GM11168 (cell line): ENCODE results near the gene GALNT11.
"Not testable (repeated sequence)": the region's sequence is repeated elsewhere in the genome, so short reads cannot be mapped to it uniquely, and the experiment has no call there.

Source experiments
- in situ Hi-C: fragments of 300-500 bp; cut with MboI; formaldehyde crosslinking; loops from one replicate; pipeline ENCODE4 v1.12.0; 2022; ENCODE audit warnings: low sequenced_read_pairs; ENCODE audit not compliant: unreplicated experiment

GALNT11 gene

GRCh38 chr7:152025937-152026890, 740 bp downstream of the GALNT11 start:
- in situ Hi-C loops, result no loop called here

DNA sequence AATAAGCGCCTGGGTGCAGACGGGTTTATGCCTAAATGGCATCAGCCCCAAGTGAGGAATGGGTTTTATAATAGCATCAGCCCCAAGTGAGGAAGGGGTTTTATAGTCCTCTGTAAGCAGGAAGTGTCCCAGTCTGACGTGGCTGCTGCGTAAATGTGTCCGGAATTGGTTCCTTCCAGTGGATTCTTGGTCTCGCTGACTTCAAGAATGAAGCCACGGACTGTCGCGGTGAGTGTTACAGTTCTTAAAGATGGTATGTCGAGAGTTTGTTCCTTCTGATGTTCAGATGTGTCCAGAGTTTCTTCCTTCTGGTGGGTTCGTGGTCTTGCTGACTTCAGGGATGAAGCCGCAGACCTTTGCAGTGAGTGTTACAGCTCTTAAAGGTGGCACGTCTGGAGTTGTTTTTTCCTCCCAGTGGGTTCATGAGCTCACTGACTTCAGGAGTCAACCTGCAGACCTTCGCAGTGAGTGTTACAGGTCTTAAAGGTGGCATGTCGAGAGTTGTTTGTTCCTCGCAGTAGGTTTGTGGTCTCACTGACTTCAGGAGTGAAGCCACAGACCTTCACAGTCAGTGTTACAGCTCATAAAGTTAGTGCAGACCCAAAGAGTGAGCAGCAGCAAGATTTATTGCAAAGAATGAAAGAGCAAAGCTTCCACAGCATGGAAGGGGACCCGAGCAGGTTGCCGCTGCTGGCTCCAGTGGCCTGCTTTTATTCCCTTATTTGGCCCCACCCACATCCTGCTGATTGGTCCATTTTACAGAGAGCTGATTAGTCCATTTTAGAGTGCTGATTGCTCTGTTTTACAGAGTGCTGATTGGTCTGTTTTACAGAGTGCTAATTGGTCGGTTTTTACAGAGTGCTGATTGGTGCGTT, 2.3 kb downstream of the GALNT11 start:
- in situ Hi-C loops, result not testable (repeated sequence)

DNA sequence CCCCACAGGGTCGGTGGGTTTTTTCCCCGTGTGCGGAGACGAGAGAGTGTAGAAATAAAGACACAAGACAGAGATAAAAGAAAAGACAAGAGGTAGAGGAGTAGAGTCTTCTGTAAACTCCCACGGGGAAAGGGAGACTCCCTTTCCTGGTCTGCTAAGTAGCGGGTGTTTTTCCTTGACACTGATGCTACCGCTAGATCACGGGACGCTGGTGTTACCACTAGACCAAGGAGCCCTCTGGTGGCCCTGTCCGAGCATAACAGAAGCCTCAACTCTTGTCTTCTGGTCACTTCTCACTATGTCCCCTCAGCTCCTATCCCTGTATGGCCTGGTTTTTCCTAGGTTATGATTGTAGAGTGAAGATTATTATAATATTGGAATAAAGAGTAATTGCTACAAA, 4.6 kb downstream of the GALNT11 start:
- in situ Hi-C loops, result not testable (repeated sequence)

DNA sequence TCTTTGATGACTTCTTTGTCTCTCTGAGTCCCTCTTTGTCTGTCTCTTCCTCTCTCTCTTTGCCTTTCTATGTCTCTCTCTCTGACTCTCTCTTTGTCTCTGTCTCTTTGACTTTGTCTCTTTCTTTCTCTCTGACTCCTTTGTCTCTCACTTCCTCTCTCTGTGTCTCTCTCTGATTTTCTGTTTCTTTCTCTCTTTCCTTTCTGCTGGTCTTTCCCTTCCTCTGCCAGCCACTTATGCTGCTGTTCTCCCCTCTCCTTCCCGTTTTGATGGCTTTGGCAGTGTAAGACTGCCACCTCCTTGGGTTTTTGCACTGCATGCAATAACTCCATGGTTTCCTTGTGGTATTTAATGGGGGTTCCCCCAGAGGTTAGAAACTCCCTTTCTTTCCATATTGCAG, 5.2 kb downstream of the GALNT11 start:
- in situ Hi-C loops, result not testable (repeated sequence)

GRCh38 chr7:152035817-152036216, 10.3 kb downstream of the GALNT11 start:
- in situ Hi-C loops, result no loop called here

GRCh38 chr7:152038410-152038809, 12.9 kb downstream of the GALNT11 start:
- in situ Hi-C loops, result not testable (repeated sequence)

DNA sequence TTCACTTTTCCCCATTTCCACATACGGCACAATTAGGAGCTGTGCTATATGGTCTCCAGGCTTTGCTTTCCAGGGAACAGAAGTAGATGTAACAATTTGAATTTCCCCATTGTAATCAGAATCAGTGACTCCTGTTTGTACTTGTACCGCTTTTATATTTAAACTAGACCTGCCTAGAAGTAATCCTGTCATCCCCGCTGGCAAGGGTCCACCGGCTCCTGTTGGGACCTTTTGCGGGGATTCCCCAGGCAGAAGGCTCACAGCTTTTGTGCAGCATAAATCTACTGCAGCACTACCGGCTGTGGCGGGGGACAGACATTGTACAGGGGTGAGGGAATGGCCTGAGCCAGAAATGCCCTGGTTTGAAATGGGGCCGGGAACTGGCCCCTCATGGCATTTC, 17.6 kb downstream of the GALNT11 start:
- in situ Hi-C loops, result not testable (repeated sequence)

- in situ Hi-C loops, result not testable (repeated sequence)
Observed at GRCh38 chr7:152044909-152045308, 19.4 kb downstream of the GALNT11 start.

DNA sequence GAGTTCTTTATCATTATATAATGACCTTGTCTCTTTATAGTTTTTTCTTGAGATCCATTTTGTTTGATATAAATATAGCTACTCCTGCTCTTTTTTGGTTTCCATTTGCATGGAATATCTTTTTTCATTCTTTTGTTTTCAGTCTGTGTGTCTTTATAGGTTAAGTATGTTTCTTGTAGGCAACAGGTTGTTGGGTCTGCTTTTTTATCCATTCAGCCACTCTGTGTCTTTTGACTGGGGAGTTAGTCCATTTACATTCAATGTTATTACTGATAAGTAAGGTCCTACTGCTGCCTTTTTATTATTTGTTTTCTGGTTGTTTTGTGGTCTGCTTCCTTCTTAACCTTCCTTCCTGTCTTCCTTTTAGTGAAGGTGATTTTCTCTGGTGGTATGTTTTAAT, 21.1 kb downstream of the GALNT11 start:
- in situ Hi-C loops, result no loop called here

DNA sequence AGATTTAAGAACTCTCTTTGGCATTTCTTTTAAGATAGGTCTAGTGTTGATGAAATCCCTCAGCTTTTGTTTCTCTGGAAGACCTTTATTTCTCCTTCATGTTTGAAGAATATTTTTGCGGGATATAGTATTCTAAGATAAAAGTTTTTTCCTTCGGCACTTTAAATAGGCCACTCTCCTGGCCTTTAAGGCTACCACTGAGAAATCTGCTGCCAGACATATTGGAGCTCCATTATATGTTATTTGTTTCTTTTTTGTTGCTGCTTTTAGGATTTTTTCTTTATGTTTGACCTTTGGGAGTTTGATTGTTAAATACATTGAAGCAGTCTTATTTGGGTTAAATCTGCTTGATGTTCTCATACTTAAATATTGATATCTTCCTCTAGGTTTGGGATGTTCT, 22.6 kb downstream of the GALNT11 start:
- in situ Hi-C loops, result no loop called here

- in situ Hi-C loops, result no loop called here
Observed at GRCh38 chr7:152050547-152050971, 25.1 kb downstream of the GALNT11 start.

GRCh38 chr7:152051968-152052367, 26.5 kb downstream of the GALNT11 start:
- in situ Hi-C loops, result no loop called here

- in situ Hi-C loops, result no loop called here
Observed at GRCh38 chr7:152052771-152053170, 27.3 kb downstream of the GALNT11 start.

DNA sequence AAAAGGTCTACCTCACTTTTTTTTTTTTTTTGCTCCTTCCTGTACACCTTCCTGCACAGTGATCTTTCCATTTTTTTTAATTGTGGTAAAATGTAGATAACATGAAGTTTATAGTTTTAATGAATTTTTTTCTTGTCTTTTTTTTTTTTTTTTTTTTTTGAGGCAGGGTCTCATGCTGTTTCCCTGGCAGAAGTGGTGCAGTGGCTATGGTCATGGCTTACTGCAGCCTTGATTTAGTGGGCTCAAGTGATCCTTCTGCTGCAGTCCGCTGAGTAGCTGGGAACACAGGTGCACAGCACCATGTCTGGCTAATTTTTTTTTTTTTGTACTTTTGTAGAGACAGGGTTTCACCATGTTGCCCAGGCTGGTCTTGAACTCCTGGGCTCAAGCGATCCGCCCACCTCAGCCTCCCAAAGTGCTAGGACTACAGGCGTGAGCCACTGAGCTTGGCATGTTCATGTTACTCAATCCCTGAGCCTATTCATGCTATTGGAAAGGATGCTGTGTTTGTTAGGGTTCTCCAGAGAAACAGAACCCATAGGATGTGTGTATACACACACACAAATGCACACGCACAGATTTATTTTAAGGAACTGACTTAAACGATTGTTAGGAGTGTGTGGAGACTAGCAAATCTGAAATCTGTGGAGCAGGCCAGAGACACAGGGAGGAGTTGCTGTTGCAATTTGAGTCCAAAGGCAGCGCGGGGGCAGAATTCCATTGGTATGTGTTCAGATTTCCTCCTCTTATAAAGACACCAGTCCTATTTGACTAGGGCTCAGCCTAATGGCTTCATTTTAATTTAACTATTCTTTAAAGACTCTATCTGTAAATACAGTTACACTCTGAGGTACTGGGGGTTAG, 29.1 kb downstream of the GALNT11 start:
- in situ Hi-C loops, result no loop called here

DNA sequence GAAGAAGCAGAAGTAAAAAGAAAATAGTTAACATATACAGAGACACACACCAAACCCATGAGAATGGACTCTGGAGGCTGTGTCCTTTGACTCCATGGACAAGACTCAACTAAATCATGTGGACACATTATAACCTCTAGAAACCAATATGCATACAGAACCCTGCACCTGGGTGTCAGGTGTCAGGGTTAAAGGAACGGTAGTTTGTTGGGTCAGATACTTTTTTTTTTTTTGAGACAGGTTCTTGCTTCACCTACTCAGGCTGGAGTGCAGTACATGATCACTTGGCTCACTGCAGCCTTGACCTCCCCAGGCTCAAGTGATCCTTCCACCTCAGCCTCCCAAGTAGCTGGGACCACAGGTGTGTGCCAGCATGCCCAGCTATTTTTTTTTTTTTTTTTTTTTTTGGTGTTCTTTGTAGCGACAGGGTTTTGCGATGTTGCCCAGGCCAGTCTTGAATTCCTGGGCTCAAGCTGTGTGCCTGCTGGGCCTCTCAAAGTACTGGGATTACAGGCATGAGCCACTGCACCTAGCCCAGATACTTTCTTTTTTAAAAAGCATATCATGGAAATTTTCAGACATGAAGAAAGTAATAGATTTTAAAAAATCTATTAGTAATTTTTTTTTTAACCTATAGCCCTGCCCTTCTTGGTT, 31.3 kb downstream of the GALNT11 start:
- in situ Hi-C loops, result no loop called here

DNA sequence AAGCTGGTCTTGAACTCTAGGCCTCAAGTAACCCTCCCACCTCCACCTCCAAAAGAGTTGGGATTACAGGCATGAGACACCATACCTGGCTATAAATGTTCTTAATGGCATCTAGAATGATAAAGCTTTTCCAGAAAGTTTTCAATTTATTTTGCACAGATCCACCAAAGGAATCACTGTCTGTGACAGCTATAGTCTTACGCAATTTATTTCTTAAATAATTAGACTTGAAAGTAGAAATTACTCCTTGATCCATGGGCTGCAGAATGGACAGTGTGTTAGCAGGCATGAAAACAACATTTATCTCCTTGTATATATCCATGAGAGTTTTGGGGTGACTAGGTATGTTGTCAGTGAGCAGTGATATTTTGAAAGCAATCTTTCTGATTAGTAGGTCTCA, 33.8 kb downstream of the GALNT11 start:
- in situ Hi-C loops, result no loop called here

DNA sequence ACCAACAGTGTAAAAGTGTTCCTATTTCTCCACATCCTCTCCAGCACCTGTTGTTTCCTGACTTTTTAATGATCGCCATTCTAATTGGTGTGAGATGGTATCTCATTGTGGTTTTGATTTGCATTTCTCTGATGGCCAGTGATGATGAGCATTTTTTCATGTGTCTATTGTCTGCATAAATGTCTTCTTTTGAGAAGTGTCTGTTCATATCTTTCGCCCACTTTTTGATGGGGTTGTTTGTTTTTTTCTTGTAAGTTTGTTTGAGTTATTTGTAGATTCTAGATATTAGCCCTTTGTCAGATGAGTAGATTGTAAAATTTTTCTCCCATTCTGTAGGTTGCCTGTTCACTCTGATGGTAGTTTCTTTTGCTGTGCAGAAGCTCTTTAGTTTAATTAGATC, 35.6 kb downstream of the GALNT11 start:
- in situ Hi-C loops, result not testable (repeated sequence)

DNA sequence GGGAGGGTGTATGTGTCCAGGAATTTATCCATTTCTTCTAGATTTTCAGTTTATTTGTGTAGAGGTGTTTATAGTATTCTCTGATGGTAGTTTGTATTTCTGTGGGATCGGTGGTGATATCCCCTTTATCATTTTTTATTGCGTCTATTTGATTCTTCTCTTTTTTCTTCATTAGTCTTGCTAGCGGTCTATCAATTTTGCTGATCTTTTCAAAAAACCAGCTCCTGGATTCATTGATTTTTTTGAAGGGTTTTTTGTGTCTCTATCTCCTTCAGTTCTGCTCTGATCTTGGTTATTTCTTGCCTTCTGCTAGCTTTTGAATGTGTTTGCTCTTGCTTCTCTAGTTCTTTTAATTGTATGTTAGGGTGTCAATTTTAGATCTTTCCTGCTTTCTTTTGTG, 37.7 kb downstream of the GALNT11 start:
- in situ Hi-C loops, result not testable (repeated sequence)

DNA sequence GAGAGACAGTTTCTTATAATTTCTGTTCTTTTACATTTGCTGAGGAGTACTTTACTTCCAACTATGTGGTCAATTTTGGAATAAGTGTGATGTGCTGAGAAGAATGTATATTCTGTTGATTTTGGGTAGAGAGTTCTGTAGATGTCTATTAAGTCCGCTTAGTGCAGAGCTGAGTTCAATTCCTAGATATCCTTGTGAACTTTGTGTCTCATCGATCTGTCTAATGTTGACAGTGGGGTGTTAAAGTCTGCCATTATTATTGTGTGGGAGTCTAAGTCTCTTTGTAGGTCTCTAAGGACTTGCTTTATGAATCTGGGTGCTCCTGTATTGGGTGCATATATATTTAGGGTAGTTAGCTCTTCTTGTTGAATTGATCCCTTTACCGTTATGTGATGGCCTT, 38.3 kb downstream of the GALNT11 start:
- in situ Hi-C loops, result not testable (repeated sequence)
